Smooth muscle cell (in vitro differentiated cells): ENCODE results near the gene EVC2. TPM values are rescaled to one million over a fixed set of nuclear protein-coding genes. Genes with fewer than 3 reads are reported as not detected.

Source experiments
- DNase-seq: peaks from one replicate; lab custom pipeline; 2025; ENCODE audit not compliant: unreplicated experiment; lab: John Stamatoyannopoulos, UW
- H2AFZ ChIP-seq: fragments of 200-600 bp; sonication (generic); 2 replicates; pipeline ENCODE4 v1.6.0; 2016; ENCODE audit warnings: antibody characterized with exemption, low read depth, mild to moderate bottlenecking
- H3F3A ChIP-seq: fragments of 200-600 bp; sonication (generic); 2 replicates; pipeline ENCODE4 v1.6.0; 2017; ENCODE audit warnings: antibody characterized with exemption, low read depth
- H3K27ac ChIP-seq: fragments of 200-600 bp; sonication (generic); 2 replicates; pipeline ENCODE4 v1.5.1; 2016; ENCODE audit warnings: low read depth, mild to moderate bottlenecking
- H3K27me3 ChIP-seq: fragments of 200-600 bp; sonication (generic); 2 replicates; pipeline ENCODE4 v1.6.1; 2016; ENCODE audit warnings: low read depth, mild to moderate bottlenecking
- H3K36me3 ChIP-seq: fragments of 200-600 bp; sonication (generic); 2 replicates; pipeline ENCODE4 v1.5.1; 2016; ENCODE audit warnings: low read depth
- H3K4me1 ChIP-seq: fragments of 200-600 bp; sonication (generic); 2 replicates; pipeline ENCODE4 v1.5.1; 2016; ENCODE audit warnings: low read depth
- H3K4me2 ChIP-seq: fragments of 200-600 bp; sonication (generic); 2 replicates; pipeline ENCODE4 v1.6.0; 2016; ENCODE audit warnings: mild to moderate bottlenecking
- H3K4me3 ChIP-seq: fragments of 200-600 bp; sonication (generic); 2 replicates; pipeline ENCODE4 v1.5.1; 2016; ENCODE audit warnings: mild to moderate bottlenecking
- H3K79me2 ChIP-seq: fragments of 200-600 bp; sonication (generic); 2 replicates; pipeline ENCODE4 v1.6.0; 2016; ENCODE audit warnings: low read depth, mild to moderate bottlenecking
- H3K9ac ChIP-seq: fragments of 200-600 bp; sonication (generic); 2 replicates; pipeline ENCODE4 v1.6.0; 2016; ENCODE audit warnings: low read depth
- H3K9me3 ChIP-seq: fragments of 200-600 bp; sonication (generic); replicated peaks from 2 replicates; pipeline ENCODE4 v1.5.1; 2016; ENCODE audit warnings: low read depth
- H4K20me1 ChIP-seq: fragments of 200-600 bp; sonication (generic); 2 replicates; pipeline ENCODE4 v1.6.0; 2016; ENCODE audit warnings: low read depth
- CTCF ChIP-seq: fragments of 200-600 bp; sonication (generic); IDR thresholded peaks from 2 replicates; pipeline ENCODE4 v1.5.1; 2017; ENCODE audit warnings: borderline replicate concordance, mild to moderate bottlenecking, antibody characterized with exemption; ENCODE audit not compliant: insufficient read depth, poor library complexity, severe bottlenecking
- WGBS: methylation state at CpG from one replicate; pipeline ENCODE4 v1.1.7; 2016; ENCODE audit warnings: low lambda C conversion rate; 5-methylcytosine and 5-hydroxymethylcytosine counted together
- polyA plus RNA-seq: library from polyadenylated mRNA; unstranded; fragments of >200 nt; fragmentation: Nextera tagmentation; extraction: Ambion mirVana; gene quantifications from 2 replicates; pipeline ENCODE4 v1.2.1, GENCODE V29; 2016
- total RNA-seq: library from RNA; depleted of rRNA; stranded (reverse); fragments of >200 nt; gene quantifications from 2 replicates; pipeline ENCODE4 v1.2.3, GENCODE V29; 2014

EVC2 gene
- total and polyA plus RNA-seq, 2 experiments from 2014 or later = 6.9 to 7.9 TPM

GRCh38 chr4:5720157-5720850, 11.9 kb upstream of the EVC2 start:
- H3K79me2 ChIP-seq = peaks cover 57% of the 10 kb centered on the region

GRCh38 chr4:5719350-5720055, 11.1 kb upstream of the EVC2 start:
- H4K20me1 ChIP-seq = peaks cover 89% of the 10 kb centered on the region

More at GRCh38 chr4:5720157-5720850, 11.9 kb upstream of the EVC2 start:
- Histone ChIP-seq H3K4me3 (no peak overlapping the region), H4K20me1 (peaks cover 92% of the 10 kb centered on the region), H3F3A (no peaks in the 10 kb centered on the region), H3K27me3 (no peaks in the 10 kb centered on the region), H3K4me1 (no peaks in the 10 kb centered on the region), H3K4me2 (no peak overlapping the region), H3K36me3 (peaks cover 5% of the 10 kb centered on the region), H2AFZ (no peak overlapping the region), H3K9ac (no peak overlapping the region), H3K27ac (no peak overlapping the region), H3K9me3 (peaks cover under 1% of the 10 kb centered on the region)
- no peak for DNase-seq
- WGBS = 83% methylated on average over 16 of the region's 16 CpGs
- TF ChIP-seq CTCF = no peak

GRCh38 chr4:5718411-5718810, 10.1 kb upstream of the EVC2 start:
- no peak overlapping the region for H2AFZ ChIP-seq
- no peaks in the 10 kb centered on the region for H3K27me3 ChIP-seq
- H3K9me3 ChIP-seq = peaks cover 6% of the 10 kb centered on the region
- no peak overlapping the region for H3K4me2 ChIP-seq
- H4K20me1 ChIP-seq = peaks cover 88% of the 10 kb centered on the region
- no peaks in the 10 kb centered on the region for H3K4me1 ChIP-seq
- H3K27ac ChIP-seq = no peak overlapping the region
- DNase-seq = no peak
- peaks cover 9% of the 10 kb centered on the region for H3K36me3 ChIP-seq
- H3K79me2 ChIP-seq = peaks cover 63% of the 10 kb centered on the region
- no peak for TF ChIP-seq CTCF
- no peaks in the 10 kb centered on the region for H3F3A ChIP-seq
- no peak overlapping the region for H3K9ac ChIP-seq
- WGBS = 68% methylated on average over 4 of the region's 4 CpGs
- H3K4me3 ChIP-seq = no peak overlapping the region

More at GRCh38 chr4:5719350-5720055, 11.1 kb upstream of the EVC2 start:
- peaks cover 9% of the 10 kb centered on the region for H3K36me3 ChIP-seq
- no peak overlapping the region for H2AFZ ChIP-seq
- 93% methylated on average over 7 of the region's 7 CpGs for WGBS
- no peak for TF ChIP-seq CTCF
- no peak overlapping the region for H3K27ac ChIP-seq
- no peaks in the 10 kb centered on the region for H3F3A ChIP-seq
- no peak for DNase-seq
- H3K9ac ChIP-seq = no peak overlapping the region
- no peaks in the 10 kb centered on the region for H3K27me3 ChIP-seq
- H3K9me3 ChIP-seq = peaks cover 6% of the 10 kb centered on the region
- peaks cover 57% of the 10 kb centered on the region for H3K79me2 ChIP-seq
- H3K4me1 ChIP-seq = no peaks in the 10 kb centered on the region
- H3K4me3 ChIP-seq = no peak overlapping the region
- no peak overlapping the region for H3K4me2 ChIP-seq
